ENCODE measurements around the gene TCP11X2.
"Not testable (repeated sequence)": the region's sequence is repeated elsewhere in the genome, so short reads cannot be mapped to it uniquely, and the experiment has no call there.

TCP11X2 gene

DNA sequence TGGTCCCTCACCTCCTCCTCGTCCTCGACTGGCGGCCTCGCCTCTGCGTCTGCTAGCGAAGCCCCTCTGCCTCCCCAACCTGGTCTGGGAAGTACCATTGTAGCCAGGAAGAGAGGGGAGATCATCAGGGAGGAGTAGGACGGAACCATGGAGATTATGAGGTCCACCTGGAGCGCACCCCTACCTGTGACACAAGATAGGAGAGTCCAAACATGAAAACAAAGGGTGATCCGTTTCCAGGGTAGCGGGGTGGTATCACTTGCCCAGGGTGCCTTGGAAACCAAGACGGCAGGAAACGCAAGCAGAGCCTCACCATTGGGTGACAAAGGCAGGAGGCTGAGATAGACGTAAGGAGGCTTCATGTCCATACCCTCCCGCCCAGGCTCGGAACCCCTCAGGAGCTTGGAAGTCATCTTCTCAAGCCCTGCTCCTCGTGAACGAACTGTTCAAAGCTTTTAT is at the start of gene TCP11X2:
Gene TCP11X2, minus strand, starts transcription at position 51 of the 459 bp plus-strand sequence.
- DNase-seq (ENCODE audit: low read depth in 2 of 2): not testable (repeated sequence)

DNA sequence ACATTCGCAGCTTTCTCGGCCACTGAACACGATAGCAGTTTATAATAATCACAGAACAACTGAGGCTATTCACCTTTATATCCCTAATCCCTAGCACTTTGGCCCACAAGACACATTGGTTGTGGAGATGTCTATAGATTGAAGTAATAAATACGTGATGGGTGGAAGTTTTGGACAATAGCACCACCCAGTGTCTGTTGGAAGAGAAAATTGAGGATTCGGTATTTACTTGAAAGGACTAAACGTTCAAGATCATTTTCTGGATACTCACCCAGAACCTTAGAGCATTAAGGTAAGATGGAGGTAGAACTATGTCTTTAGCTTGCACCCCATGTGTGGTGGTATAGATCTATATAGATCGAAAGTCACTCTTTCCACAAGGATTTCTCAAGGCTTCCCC is 45.7 kb upstream of the TCP11X2 start:
- DNase-seq (ENCODE audit: low read depth in 2 of 2): no peak

DNA sequence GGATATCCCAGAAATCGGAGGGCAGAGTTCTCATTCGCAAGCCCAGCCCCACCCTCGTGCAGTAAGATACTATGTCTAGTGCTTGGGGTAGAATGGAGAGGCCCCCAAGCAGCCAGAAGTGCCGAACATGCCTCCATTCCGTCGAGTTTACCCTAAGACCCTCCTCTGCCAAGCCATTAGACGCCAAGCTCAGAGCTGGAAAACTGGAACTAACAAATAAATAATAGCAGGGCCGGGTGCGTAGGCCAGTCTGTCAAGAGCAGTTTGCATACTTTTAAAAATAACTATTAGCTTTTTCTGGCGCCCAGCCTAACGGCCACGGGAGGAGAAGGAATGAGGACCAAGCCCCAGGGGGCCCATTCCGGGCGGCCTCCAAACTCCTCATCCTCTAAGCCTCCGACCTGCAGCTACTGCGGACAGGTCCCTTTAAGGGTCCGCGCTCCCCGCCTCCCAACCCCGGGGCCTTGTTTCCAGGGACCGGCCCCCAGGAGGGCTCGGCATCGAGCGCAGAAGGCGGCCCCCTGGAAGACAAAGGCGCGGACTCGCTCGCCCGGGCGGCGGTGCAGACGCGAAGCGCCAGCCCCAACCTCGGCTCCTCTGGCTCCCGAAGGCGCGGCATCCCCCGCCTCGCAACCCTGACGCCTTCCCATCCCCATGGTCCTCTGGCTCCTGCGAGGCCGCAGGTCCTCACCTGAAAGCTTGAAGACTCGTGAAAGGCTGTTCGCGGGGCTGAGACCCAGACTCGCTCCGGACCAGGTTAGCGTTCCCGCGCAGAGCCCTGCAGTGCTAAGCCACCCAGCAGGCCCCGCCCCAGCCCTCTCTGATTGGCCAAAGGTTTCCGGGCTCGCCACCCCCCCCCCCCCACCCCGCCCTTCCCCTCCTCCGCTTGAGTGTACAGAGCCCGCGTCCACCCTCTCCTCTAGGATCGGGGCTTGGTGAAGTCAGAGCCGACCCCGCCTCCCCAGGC is 44.6 kb upstream of the TCP11X2 start, which contains the start of gene TMSB15A:
Gene TMSB15A, minus strand, starts transcription at position 765 of the 967 bp plus-strand sequence.
- peak; percentile 5 to 39 for DNase-seq (ENCODE audit: low read depth in 2 of 2)

DNA sequence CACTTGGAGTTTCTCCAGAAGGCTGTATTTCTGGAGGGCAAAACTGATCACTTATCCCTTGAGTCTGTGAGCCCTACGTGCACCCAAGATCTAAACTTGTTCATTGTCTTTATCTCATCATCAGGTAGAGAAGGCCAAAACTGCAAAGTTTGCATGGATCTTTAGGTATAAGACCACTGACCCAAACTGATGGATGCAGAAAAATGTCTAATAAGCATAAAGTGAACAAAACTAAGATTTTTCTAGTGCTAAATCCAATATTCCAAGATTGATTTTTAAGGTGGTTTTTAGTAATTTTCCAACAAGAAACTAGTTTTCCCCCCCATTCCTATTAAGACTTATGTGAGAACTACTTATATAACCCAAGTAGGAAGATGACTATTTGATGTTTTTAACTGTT is 42.9 kb upstream of the TCP11X2 start:
- no peak for DNase-seq (ENCODE audit: low read depth in 2 of 2)

DNA sequence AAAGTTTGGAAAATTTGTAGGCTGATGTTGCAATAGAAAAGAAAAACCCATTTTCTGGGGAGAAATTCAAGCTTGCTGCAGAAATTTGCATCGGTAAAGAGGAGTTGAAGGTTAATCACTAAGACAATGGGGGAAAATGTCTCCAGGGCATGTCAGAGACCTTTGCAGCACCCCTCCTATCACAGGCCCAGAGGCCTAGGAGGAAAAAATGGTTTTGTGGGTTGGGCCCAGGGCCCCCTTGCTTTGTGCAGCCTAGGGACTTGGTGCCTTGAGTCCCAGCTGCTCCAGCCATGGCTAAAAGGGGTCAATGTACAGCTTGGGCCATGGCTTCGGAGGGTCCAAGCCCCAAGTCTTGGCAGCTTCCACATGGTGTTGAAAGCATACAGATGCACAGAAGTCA is 27.1 kb upstream of the TCP11X2 start:
- no peak for DNase-seq (ENCODE audit: low read depth in 2 of 2)

DNA sequence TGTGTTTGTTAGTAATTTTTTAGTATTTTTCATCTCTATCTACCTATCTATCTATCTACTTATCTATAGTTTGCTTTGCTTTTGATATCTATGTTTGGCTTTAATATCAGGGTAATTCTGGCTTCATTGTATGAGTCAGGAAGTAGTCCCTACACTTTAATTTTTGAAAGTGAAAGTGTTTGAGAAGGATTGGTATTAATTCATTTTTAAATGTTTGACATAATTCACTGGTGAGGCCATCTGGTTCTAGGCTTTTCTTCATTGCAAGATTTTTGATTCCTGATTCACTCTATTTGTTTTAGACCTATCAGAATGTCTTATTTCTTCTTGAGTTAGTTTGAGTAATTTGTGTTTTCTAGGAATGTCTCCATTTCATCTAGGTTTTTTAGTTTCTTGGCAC is 20.2 kb upstream of the TCP11X2 start:
- no peak for DNase-seq (ENCODE audit: low read depth in 2 of 2)

DNA sequence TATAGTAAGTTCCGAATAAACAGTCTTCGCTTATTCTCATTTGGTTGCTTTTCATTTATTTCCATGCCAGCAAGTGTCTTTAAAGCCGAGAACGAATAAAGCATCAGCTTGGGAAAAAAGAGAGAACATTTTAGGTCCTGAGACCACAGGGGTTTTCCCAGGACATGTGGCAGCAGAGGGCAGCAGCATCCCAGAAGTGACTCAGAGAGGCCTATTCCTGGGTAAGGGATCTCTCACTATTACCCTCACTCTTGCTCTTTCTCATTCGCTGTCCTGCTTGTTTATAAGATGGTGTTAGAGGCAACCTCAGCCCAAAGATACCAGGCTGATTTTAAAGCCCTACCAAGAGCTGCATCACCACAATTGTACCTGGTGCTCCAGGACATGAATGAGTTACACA is 7.2 kb upstream of the TCP11X2 start:
- DNase-seq (ENCODE audit: low read depth in 2 of 2): not testable (repeated sequence)

DNA sequence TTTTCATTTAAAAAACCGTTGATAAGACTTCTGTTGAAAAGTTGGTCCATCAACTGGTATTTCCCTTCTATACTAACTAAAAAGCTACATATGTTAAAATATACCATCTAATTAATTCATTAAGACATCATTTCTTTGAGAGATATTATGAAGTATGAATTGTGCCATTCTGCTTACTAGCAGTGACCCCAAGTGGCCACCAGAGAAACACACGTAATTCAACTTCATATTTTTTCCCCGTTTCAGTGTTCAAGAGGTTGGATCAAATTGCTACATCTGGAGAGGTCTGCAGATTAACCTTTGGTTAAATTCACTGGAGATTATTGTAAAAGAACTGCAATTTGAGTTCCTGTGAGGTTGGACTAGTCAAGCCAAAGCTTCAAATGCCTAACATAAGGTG is 1.4 kb downstream of the TCP11X2 start:
- DNase-seq (ENCODE audit: low read depth in 2 of 2): not testable (repeated sequence)

DNA sequence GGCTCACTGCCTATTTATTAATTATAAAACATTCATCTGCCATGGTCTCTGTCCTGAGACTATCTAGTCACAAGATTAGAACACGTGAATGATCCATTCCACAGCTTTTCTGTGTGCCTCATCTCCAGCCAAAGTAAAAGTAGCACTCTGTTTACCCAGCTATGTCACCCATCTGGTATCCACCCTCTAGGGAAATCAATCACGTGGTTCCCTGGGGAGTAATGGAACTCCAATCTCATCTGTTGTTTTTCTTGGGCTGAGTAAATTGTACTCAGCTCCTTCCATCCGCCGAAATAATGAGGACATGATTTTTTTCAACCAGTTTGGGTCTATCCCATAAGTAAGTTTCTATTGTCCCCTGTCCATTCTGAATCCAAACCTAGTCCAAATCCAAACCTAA is 13.0 kb downstream of the TCP11X2 start:
- DNase-seq (ENCODE audit: low read depth in 2 of 2): not testable (repeated sequence)

DNA sequence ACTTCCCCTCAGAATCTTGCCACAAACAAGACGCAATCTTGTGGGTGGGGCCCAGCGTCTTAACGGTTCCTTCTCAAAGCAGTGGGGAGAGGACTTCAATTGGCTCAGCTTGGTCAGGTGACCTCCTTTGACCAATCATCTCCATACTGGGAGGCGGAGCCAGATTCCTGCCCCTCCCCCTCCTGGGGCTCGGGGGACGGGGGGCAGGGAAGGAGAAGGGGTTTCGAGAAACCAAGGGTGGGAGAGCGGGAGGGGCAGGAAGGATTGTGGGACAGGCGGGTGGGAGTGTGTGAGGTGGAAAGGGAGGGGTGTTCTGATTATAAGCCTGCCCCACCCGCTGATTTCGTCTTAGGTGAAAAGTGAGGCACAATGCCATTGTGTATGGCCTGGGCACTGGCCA is 31.7 kb downstream of the TCP11X2 start, which contains the start of gene NXF2B:
Gene NXF2B, minus strand, starts transcription at position 101 of the 400 bp plus-strand sequence. CDS start 59,972 bp downstream, outside the sequence.
- not testable (repeated sequence) for DNase-seq (ENCODE audit: low read depth in 2 of 2)

DNA sequence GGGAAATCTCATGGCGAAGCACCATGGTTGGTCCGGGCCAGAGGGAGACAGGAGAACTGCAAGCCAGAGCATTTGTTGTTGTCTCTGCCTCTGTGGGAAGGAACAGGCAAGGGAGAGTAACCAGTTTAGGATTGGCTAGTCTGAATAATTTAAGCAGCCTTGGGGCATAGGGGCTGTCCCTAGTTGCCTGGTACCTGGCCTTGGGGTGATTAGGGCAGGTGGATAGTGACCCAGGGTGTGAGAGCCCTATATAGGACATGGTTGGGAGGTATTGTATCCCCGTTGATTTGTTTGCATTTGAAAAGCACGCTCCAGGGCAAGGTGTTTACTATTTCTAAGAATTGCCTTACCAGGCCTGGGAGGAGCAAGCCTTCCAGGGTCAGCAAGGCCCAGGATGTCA is 57.1 kb downstream of the TCP11X2 start:
- DNase-seq (ENCODE audit: low read depth in 2 of 2): not testable (repeated sequence)
